Stimulated activated naive B cell treated with anti-CD40 and anti-IgM and Interleukin-4, amounts not matched to agents 10 μg/mL and 1 μg/mL and 100 μg/mL, for 72 hours (primary cell): ENCODE measurements around the gene OLAH.
"Not testable (repeated sequence)": the region's sequence is repeated elsewhere in the genome, so short reads cannot be mapped to it uniquely, and the experiment has no call there.

ENCODE experiments used
- ATAC-seq, 2 donors: fragments of 150-1000 bp; cut with Tn5 transposase; replicated peaks; 2 replicates each; pipeline ENCODE4 v1.10.0; 2021; ENCODE audit warnings: moderate library complexity in 1 of 2
- DNase-seq: peaks from one replicate; pipeline ENCODE4 v3.0.0; 2021
- H3K27ac Mint-ChIP-seq: one replicate; pipeline ENCODE4 v1.8.0; 2022; ENCODE audit warnings: mild to moderate bottlenecking, mixed read lengths
- H3K27me3 Mint-ChIP-seq, 2 donors: one replicate each; pipeline ENCODE4 v1.8.0; 2022; ENCODE audit warnings: mixed read lengths in 2 of 2
- H3K36me3 Mint-ChIP-seq, 2 donors: one replicate each; pipeline ENCODE4 v1.8.0; 2022; ENCODE audit warnings: mixed read lengths in 2 of 2, mild to moderate bottlenecking in 1 of 2
- H3K4me1 Mint-ChIP-seq, 2 donors: one replicate each; pipeline ENCODE4 v1.8.0; 2022; ENCODE audit warnings: mixed read lengths in 2 of 2, mild to moderate bottlenecking in 1 of 2
- H3K4me3 Mint-ChIP-seq, 2 donors: one replicate each; pipeline ENCODE4 v1.8.0; 2022; ENCODE audit warnings: mild to moderate bottlenecking in 2 of 2, mixed read lengths in 2 of 2, moderate library complexity in 1 of 2
- H3K9me3 Mint-ChIP-seq, 2 donors: one replicate each; pipeline ENCODE4 v1.8.0; 2022; ENCODE audit warnings: mixed read lengths in 2 of 2, mild to moderate bottlenecking in 1 of 2

Gene OLAH

GRCh38 chr10:15043674-15044073 lies at the start of gene OLAH:
OLAH (plus strand) TSS chr10:15043943; CDS start chr10:15047289, 3,346 bp downstream.
- DNase-seq, result no peak
- ATAC-seq, result no peak
- Mint-ChIP-seq H3K4me3 (no peak within 1 kb of the TSS), H3K27ac (no peak within 1 kb of the TSS), H3K36me3 (no peaks in the 10 kb centered on the region), H3K9me3 (no peaks in the 10 kb centered on the region), H3K27me3 (peaks cover 9 to 27% of the 10 kb centered on the region in 2 donors), H3K4me1 (peaks cover 2 to 17% of the 10 kb centered on the region in 2 donors)

- peaks cover 0 to 2% of the 10 kb centered on the region in 2 donors for H3K9me3 Mint-ChIP-seq
- DNase-seq, result no peak
- ATAC-seq, result no peak
- peaks cover 5 to 7% of the 10 kb centered on the region in 2 donors for H3K27me3 Mint-ChIP-seq
- H3K27ac Mint-ChIP-seq, result no peak overlapping the region
- no peaks in the 10 kb centered on the region for H3K36me3 Mint-ChIP-seq
- H3K4me3 Mint-ChIP-seq, result no peak overlapping the region
- peaks cover 4 to 7% of the 10 kb centered on the region in 2 donors for H3K4me1 Mint-ChIP-seq
Observed at GRCh38 chr10:14995964-14996565, 47.7 kb upstream of the OLAH start.

- not testable (repeated sequence) for H3K36me3 Mint-ChIP-seq, H3K27ac Mint-ChIP-seq, DNase-seq, H3K4me3 Mint-ChIP-seq, H3K4me1 Mint-ChIP-seq, H3K9me3 Mint-ChIP-seq, ATAC-seq
- H3K27me3 Mint-ChIP-seq, result peaks cover 6 to 14% of the 10 kb centered on the region in 2 donors
Observed at GRCh38 chr10:15013530-15013929, 30.2 kb upstream of the OLAH start.

GRCh38 chr10:15015451-15015850 lies 28.3 kb upstream of the OLAH start:
- ATAC-seq (no peak), DNase-seq (no peak)
- Mint-ChIP-seq H3K27ac (no peak overlapping the region), H3K36me3 (no peaks in the 10 kb centered on the region), H3K9me3 (no peaks in the 10 kb centered on the region), H3K27me3 (peaks cover 6 to 14% of the 10 kb centered on the region in 2 donors), H3K4me1 (no peaks in the 10 kb centered on the region), H3K4me3 (no peak overlapping the region)

GRCh38 chr10:15020966-15021365 lies 22.8 kb upstream of the OLAH start:
- not testable (repeated sequence) for H3K27me3 Mint-ChIP-seq, H3K36me3 Mint-ChIP-seq, H3K9me3 Mint-ChIP-seq, H3K4me3 Mint-ChIP-seq, ATAC-seq, H3K27ac Mint-ChIP-seq, H3K4me1 Mint-ChIP-seq, DNase-seq

GRCh38 chr10:15023079-15023478 lies 20.7 kb upstream of the OLAH start:
- H3K4me3 Mint-ChIP-seq, H3K36me3 Mint-ChIP-seq, DNase-seq, H3K27ac Mint-ChIP-seq, ATAC-seq, H3K27me3 Mint-ChIP-seq, H3K9me3 Mint-ChIP-seq, H3K4me1 Mint-ChIP-seq: not testable (repeated sequence)

GRCh38 chr10:15024017-15025004 lies 19.4 kb upstream of the OLAH start:
- H3K27ac Mint-ChIP-seq, H3K4me1 Mint-ChIP-seq, H3K4me3 Mint-ChIP-seq, H3K27me3 Mint-ChIP-seq, H3K9me3 Mint-ChIP-seq, DNase-seq, H3K36me3 Mint-ChIP-seq: not testable (repeated sequence)
- peak in 1 of 2 donors; percentile 58 for ATAC-seq

- H3K36me3 Mint-ChIP-seq, H3K4me3 Mint-ChIP-seq, H3K4me1 Mint-ChIP-seq, H3K27ac Mint-ChIP-seq, ATAC-seq, H3K9me3 Mint-ChIP-seq, DNase-seq, H3K27me3 Mint-ChIP-seq: not testable (repeated sequence)
Observed at GRCh38 chr10:15025040-15025439, 18.7 kb upstream of the OLAH start.

GRCh38 chr10:15027741-15028140 lies 16.0 kb upstream of the OLAH start:
- Mint-ChIP-seq H3K9me3 (no peaks in the 10 kb centered on the region), H3K27me3 (peaks cover 5% of the 10 kb centered on the region in 2 donors), H3K36me3 (no peaks in the 10 kb centered on the region), H3K4me3 (no peak overlapping the region), H3K27ac (no peak overlapping the region), H3K4me1 (peaks cover 0 to 2% of the 10 kb centered on the region in 2 donors)
- ATAC-seq (no peak), DNase-seq (no peak)

GRCh38 chr10:15035385-15036301 lies 8.1 kb upstream of the OLAH start:
- H3K36me3 Mint-ChIP-seq, result peaks cover 0 to 3% of the 10 kb centered on the region in 2 donors
- peak overlapping the region; percentile 0 for H3K27ac Mint-ChIP-seq
- H3K4me3 Mint-ChIP-seq, result no peak overlapping the region
- DNase-seq, result peak; percentile 6
- H3K4me1 Mint-ChIP-seq, result peaks cover 9% of the 10 kb centered on the region in 2 donors
- ATAC-seq, result peak; percentile 57 to 78
- peaks cover 0 to 21% of the 10 kb centered on the region in 2 donors for H3K27me3 Mint-ChIP-seq
- peaks cover 0 to 6% of the 10 kb centered on the region in 2 donors for H3K9me3 Mint-ChIP-seq

- H3K9me3 Mint-ChIP-seq, result peaks cover 0 to 6% of the 10 kb centered on the region in 2 donors
- no peak for ATAC-seq
- peaks cover 0 to 3% of the 10 kb centered on the region in 2 donors for H3K36me3 Mint-ChIP-seq
Observed at GRCh38 chr10:15037691-15038090, 6.1 kb upstream of the OLAH start.

GRCh38 chr10:15038416-15038815 lies 5.3 kb upstream of the OLAH start:
- DNase-seq (no peak), ATAC-seq (no peak)
- peaks cover 0 to 3% of the 10 kb centered on the region in 2 donors for H3K36me3 Mint-ChIP-seq
- no peak overlapping the region for H3K27ac Mint-ChIP-seq
- H3K9me3 Mint-ChIP-seq, result peaks cover 0 to 6% of the 10 kb centered on the region in 2 donors
- peaks cover 0 to 25% of the 10 kb centered on the region in 2 donors for H3K27me3 Mint-ChIP-seq
- peaks cover 7 to 10% of the 10 kb centered on the region in 2 donors for H3K4me1 Mint-ChIP-seq
- H3K4me3 Mint-ChIP-seq, result no peak overlapping the region

More at GRCh38 chr10:15037691-15038090, 6.1 kb upstream of the OLAH start:
- Mint-ChIP-seq H3K4me3 (no peak overlapping the region), H3K27ac (no peak overlapping the region), H3K27me3 (peaks cover 0 to 25% of the 10 kb centered on the region in 2 donors), H3K4me1 (peaks cover 7 to 9% of the 10 kb centered on the region in 2 donors)
- DNase-seq, result no peak

- Mint-ChIP-seq H3K9me3 (no peaks in the 10 kb centered on the region), H3K4me1 (peaks cover 2 to 17% of the 10 kb centered on the region in 2 donors), H3K36me3 (no peaks in the 10 kb centered on the region), H3K4me3 (no peak overlapping the region), H3K27ac (no peak overlapping the region), H3K27me3 (peaks cover 9 to 21% of the 10 kb centered on the region in 2 donors)
- DNase-seq (no peak), ATAC-seq (peak; percentile 86)
Observed at GRCh38 chr10:15045380-15045779, 1.6 kb downstream of the OLAH start.

GRCh38 chr10:15046626-15047025 lies 2.9 kb downstream of the OLAH start:
- Mint-ChIP-seq H3K27ac (no peak overlapping the region), H3K4me1 (peaks cover 2 to 17% of the 10 kb centered on the region in 2 donors), H3K27me3 (peaks cover 9 to 14% of the 10 kb centered on the region in 2 donors), H3K36me3 (no peaks in the 10 kb centered on the region), H3K9me3 (no peaks in the 10 kb centered on the region), H3K4me3 (no peak overlapping the region)
- DNase-seq, result no peak
- ATAC-seq, result no peak
